Adipocyte (in vitro differentiated cells): ENCODE measurements around the gene DNPH1.
A peak's percentile ranks its signal among the peaks of the same experiment; 100 is the strongest.

ENCODE experiments used
- DNase-seq: peaks from one replicate; pipeline ENCODE4 v3.0.0-alpha.2; 2015; ENCODE audit warnings: low read depth
- H3K27me3 ChIP-seq: replicated peaks from 2 replicates; pipeline ENCODE4 v1.7.0; 2013; ENCODE audit warnings: mild to moderate bottlenecking, low read length, moderate library complexity; ENCODE audit not compliant: control insufficient read depth, insufficient read depth
- H3K36me3 ChIP-seq: 2 replicates; pipeline ENCODE4 v1.7.0; 2013; ENCODE audit warnings: low read length, mild to moderate bottlenecking, moderate library complexity; ENCODE audit not compliant: control insufficient read depth, insufficient read depth, severe bottlenecking
- H3K4me1 ChIP-seq: 2 replicates; pipeline ENCODE4 v1.7.0; 2013; ENCODE audit warnings: mild to moderate bottlenecking, low read length, moderate library complexity; ENCODE audit not compliant: control insufficient read depth, insufficient read depth
- H3K4me3 ChIP-seq: 2 replicates; pipeline ENCODE4 v1.7.0; 2013; ENCODE audit warnings: mild to moderate bottlenecking, low read length, moderate library complexity
- H3K9ac ChIP-seq: 2 replicates; pipeline ENCODE4 v1.7.0; 2013; ENCODE audit warnings: mild to moderate bottlenecking, low read length, moderate library complexity
- H3K9me3 ChIP-seq: 2 replicates; pipeline ENCODE4 v1.7.0; 2013; ENCODE audit warnings: mild to moderate bottlenecking, low read length, moderate library complexity; ENCODE audit not compliant: control insufficient read depth

DNPH1 gene

GRCh38 chr6:43239054-43239453 is 9.8 kb upstream of the DNPH1 start:
- Histone ChIP-seq H3K27me3 (peaks cover 49% of the 10 kb centered on the region), H3K4me1 (no peaks in the 10 kb centered on the region), H3K9me3 (peaks cover 33% of the 10 kb centered on the region), H3K9ac (no peak overlapping the region), H3K4me3 (no peak overlapping the region), H3K36me3 (no peaks in the 10 kb centered on the region)
- DNase-seq: no peak

GRCh38 chr6:43235841-43236240 is 6.6 kb upstream of the DNPH1 start:
- Histone ChIP-seq H3K36me3 (no peaks in the 10 kb centered on the region), H3K27me3 (peaks cover 44% of the 10 kb centered on the region), H3K9me3 (peaks cover 21% of the 10 kb centered on the region), H3K9ac (no peak overlapping the region), H3K4me1 (no peaks in the 10 kb centered on the region), H3K4me3 (no peak overlapping the region)
- DNase-seq: no peak

- Histone ChIP-seq H3K9ac (no peak overlapping the region), H3K4me3 (no peak overlapping the region), H3K36me3 (no peaks in the 10 kb centered on the region), H3K9me3 (no peaks in the 10 kb centered on the region), H3K4me1 (no peaks in the 10 kb centered on the region), H3K27me3 (peaks cover 23% of the 10 kb centered on the region)
- no peak for DNase-seq
Measured at GRCh38 chr6:43231735-43232450, 2.6 kb upstream of the DNPH1 start.

GRCh38 chr6:43231053-43231452 is 1.8 kb upstream of the DNPH1 start:
- DNase-seq: no peak
- no peaks in the 10 kb centered on the region for H3K9me3 ChIP-seq
- no peaks in the 10 kb centered on the region for H3K4me1 ChIP-seq
- no peak overlapping the region for H3K9ac ChIP-seq
- peaks cover 23% of the 10 kb centered on the region for H3K27me3 ChIP-seq
- H3K36me3 ChIP-seq: peaks cover 4% of the 10 kb centered on the region
- no peak overlapping the region for H3K4me3 ChIP-seq

GRCh38 chr6:43229803-43230620 is 731 bp upstream of the DNPH1 start:
- Histone ChIP-seq H3K9ac (peak overlapping the region; percentile 86), H3K9me3 (no peaks in the 10 kb centered on the region), H3K27me3 (peaks cover 23% of the 10 kb centered on the region), H3K36me3 (peaks cover 5% of the 10 kb centered on the region), H3K4me3 (peak overlapping the region; percentile 84), H3K4me1 (no peaks in the 10 kb centered on the region)
- no peak for DNase-seq

- DNase-seq: no peak
- Histone ChIP-seq H3K36me3 (peaks cover 25% of the 10 kb centered on the region), H3K4me1 (no peaks in the 10 kb centered on the region), H3K9ac (no peak overlapping the region), H3K9me3 (no peaks in the 10 kb centered on the region), H3K27me3 (peaks cover 5% of the 10 kb centered on the region), H3K4me3 (no peak overlapping the region)
Measured at GRCh38 chr6:43226192-43226851, 3.0 kb downstream of the DNPH1 start.

GRCh38 chr6:43223175-43223574 is 6.1 kb downstream of the DNPH1 start:
- Histone ChIP-seq H3K9me3 (no peaks in the 10 kb centered on the region), H3K27me3 (no peaks in the 10 kb centered on the region), H3K36me3 (peaks cover 25% of the 10 kb centered on the region), H3K4me1 (no peaks in the 10 kb centered on the region), H3K4me3 (no peak overlapping the region), H3K9ac (no peak overlapping the region)
- no peak for DNase-seq

- Histone ChIP-seq H3K27me3 (no peaks in the 10 kb centered on the region), H3K9ac (no peak overlapping the region), H3K4me1 (no peaks in the 10 kb centered on the region), H3K4me3 (no peak overlapping the region), H3K9me3 (no peaks in the 10 kb centered on the region), H3K36me3 (peaks cover 25% of the 10 kb centered on the region)
- no peak for DNase-seq
Measured at GRCh38 chr6:43222418-43223059, 6.7 kb downstream of the DNPH1 start.

GRCh38 chr6:43221046-43221972 is 8.0 kb downstream of the DNPH1 start:
- H3K27me3 ChIP-seq: no peaks in the 10 kb centered on the region
- H3K9ac ChIP-seq: no peak overlapping the region
- H3K9me3 ChIP-seq: no peaks in the 10 kb centered on the region
- no peak overlapping the region for H3K4me3 ChIP-seq
- no peak for DNase-seq
- H3K36me3 ChIP-seq: peaks cover 36% of the 10 kb centered on the region
- H3K4me1 ChIP-seq: no peaks in the 10 kb centered on the region

GRCh38 chr6:43220439-43220951 is 8.8 kb downstream of the DNPH1 start:
- peaks cover 40% of the 10 kb centered on the region for H3K36me3 ChIP-seq
- no peak overlapping the region for H3K4me3 ChIP-seq
- H3K27me3 ChIP-seq: no peaks in the 10 kb centered on the region
- H3K9ac ChIP-seq: no peak overlapping the region
- H3K9me3 ChIP-seq: no peaks in the 10 kb centered on the region
- no peaks in the 10 kb centered on the region for H3K4me1 ChIP-seq
- no peak for DNase-seq
